WTC11 (cell line): Measurements from ENCODE around the gene LRRC61.

Experiments
- ARID4B ChIP-seq: sonication (generic); formaldehyde crosslinking; IDR thresholded peaks from 2 replicates; pipeline ENCODE4 v1.8.0; 2023; ENCODE audit warnings: missing genetic modification reagents, mild to moderate bottlenecking, borderline replicate concordance
- CTCF ChIP-seq: fragments of 200-600 bp; IDR thresholded peaks from 2 replicates; pipeline ENCODE4 v1.8.0; 2022; ENCODE audit warnings: antibody characterized with exemption
- E2F4 ChIP-seq: sonication (generic); formaldehyde crosslinking; IDR thresholded peaks from 2 replicates; pipeline ENCODE4 v1.8.1; 2022; ENCODE audit warnings: low read depth, mild to moderate bottlenecking, moderate library complexity, missing genetic modification reagents, borderline replicate concordance
- FOXP1 ChIP-seq: sonication (generic); formaldehyde crosslinking; IDR thresholded peaks from 2 replicates; pipeline ENCODE4 v1.8.0; 2022; ENCODE audit warnings: missing genetic modification reagents, mild to moderate bottlenecking, moderate library complexity, borderline replicate concordance
- KAT7 ChIP-seq: sonication (generic); formaldehyde crosslinking; IDR thresholded peaks from 2 replicates; pipeline ENCODE4 v1.8.1; 2023; ENCODE audit warnings: missing genetic modification reagents, mild to moderate bottlenecking, borderline replicate concordance
- PRDM15 ChIP-seq: sonication (generic); formaldehyde crosslinking; IDR thresholded peaks from 2 replicates; pipeline ENCODE4 v1.8.0; 2022; ENCODE audit warnings: missing genetic modification reagents
- PRRX2 ChIP-seq: fragments of 250-450 bp; sonication (Bioruptor Pico); IDR thresholded peaks from 2 replicates; pipeline ENCODE4 v1.8.0; 2021; ENCODE audit warnings: mild to moderate bottlenecking
- SP1 ChIP-seq: sonication (generic); formaldehyde crosslinking; conservative IDR thresholded peaks from 2 replicates; pipeline ENCODE4 v1.8.1; 2022; ENCODE audit warnings: missing genetic modification reagents
- ZBTB21 ChIP-seq: sonication (generic); formaldehyde crosslinking; IDR thresholded peaks from 2 replicates; pipeline ENCODE4 v1.8.1; 2023; ENCODE audit warnings: mild to moderate bottlenecking, missing genetic modification reagents, borderline replicate concordance
- ZNF121 ChIP-seq: sonication (generic); formaldehyde crosslinking; IDR thresholded peaks from 2 replicates; pipeline ENCODE4 v1.8.0; 2023; ENCODE audit warnings: missing genetic modification reagents
- ZNF512 ChIP-seq: sonication (generic); formaldehyde crosslinking; IDR thresholded peaks from 2 replicates; pipeline ENCODE4 v1.8.1; 2022; ENCODE audit warnings: missing genetic modification reagents, borderline replicate concordance

GRCh38 chr7:150340875-150341262, 17.7 kb downstream of the LRRC61 start:
- TF ChIP-seq KAT7 (CRISPR knock-in tag) (no peak), CTCF (no peak), SP1 (CRISPR knock-in tag) (no peak), E2F4 (CRISPR knock-in tag) (no peak), ARID4B (CRISPR knock-in tag) (no peak), FOXP1 (CRISPR knock-in tag) (no peak), ZNF121 (CRISPR knock-in tag) (no peak), ZBTB21 (CRISPR knock-in tag) (no peak), ZNF512 (CRISPR knock-in tag) (no peak), PRDM15 (CRISPR knock-in tag) (no peak), PRRX2 (CRISPR knock-in tag) (no peak)
